LNCAP (cell line): ENCODE data around the gene UROC1.

Experiments
- CTCF ChIP-seq: fragments of 450-650 bp; IDR thresholded peaks from 2 replicates; pipeline ENCODE4 v1.5.1; 2017; ENCODE audit warnings: mild to moderate bottlenecking

The UROC1 gene

GRCh38 chr3:126466886-126467610, 50.5 kb downstream of the UROC1 start:
- no peak for TF ChIP-seq CTCF

DNA sequence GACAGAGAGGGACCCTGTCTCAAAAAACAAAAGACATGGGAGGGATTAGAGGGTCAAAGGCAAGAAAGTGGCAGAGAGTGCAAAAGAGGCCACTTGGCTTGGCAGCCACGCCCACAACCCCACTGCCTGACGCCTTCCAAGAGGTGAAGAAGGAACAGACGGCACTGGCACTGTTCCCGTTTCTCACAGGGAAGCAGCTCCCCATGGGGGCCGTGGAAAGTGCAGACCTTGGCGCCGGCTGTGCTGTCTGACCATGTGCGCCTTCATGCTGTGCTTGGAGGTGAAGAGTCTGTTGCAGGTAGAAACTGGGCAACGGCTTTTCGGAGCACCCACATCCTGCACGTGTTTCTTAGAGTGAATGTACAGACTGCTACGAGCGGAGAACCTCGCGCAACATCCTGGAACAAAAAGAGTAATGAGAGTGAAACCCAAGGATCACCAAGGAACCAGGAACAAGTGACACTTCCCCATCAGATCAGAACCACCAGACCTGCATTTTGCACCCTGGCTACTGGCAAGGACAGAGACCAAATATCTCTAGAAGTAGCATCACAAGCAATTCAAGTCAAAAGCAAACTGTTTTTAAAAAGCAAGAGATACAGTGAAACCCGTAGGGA, 51.5 kb downstream of the UROC1 start:
- no peak for TF ChIP-seq CTCF

DNA sequence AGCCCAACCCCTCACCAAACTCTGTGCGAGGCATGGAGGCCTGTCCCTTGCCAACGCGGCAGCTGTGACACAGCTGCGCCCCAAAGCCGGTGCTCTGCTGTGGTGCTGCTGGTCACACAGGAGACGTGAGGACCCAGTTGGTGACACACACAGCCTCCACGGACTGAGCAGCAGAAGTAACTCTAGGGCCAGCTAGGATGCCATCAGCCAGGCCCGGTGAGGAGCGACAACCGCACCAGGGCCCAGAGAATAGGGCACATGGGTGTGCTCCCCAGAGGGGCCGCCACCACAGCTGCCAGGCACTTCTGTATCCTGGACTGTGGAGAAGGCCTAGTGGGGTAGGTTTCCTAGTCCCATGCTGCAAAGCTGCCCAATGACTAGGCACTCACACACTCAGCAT, 52.6 kb downstream of the UROC1 start:
- no peak for TF ChIP-seq CTCF

- no peak for TF ChIP-seq CTCF
These were observed 53.1 kb downstream of the UROC1 start for GRCh38 chr3:126464494-126464893.

- no peak for TF ChIP-seq CTCF
These were observed 53.5 kb downstream of the UROC1 start for GRCh38 chr3:126464093-126464492.

- no peak for TF ChIP-seq CTCF
These were observed 54.1 kb downstream of the UROC1 start for GRCh38 chr3:126463521-126463920.

- TF ChIP-seq CTCF = no peak
These were observed 56.0 kb downstream of the UROC1 start for GRCh38 chr3:126461450-126462070.
